CD14-positive monocyte (primary cell): ENCODE results near the gene JARID2. TPM values are rescaled to one million over a fixed set of nuclear protein-coding genes. Genes with fewer than 3 reads are reported as not detected.

ENCODE experiments used
- DNase-seq, 3 donors: peaks; one replicate each; pipeline ENCODE4 v3.0.0-alpha.2; 2011 to 2022
- H2AFZ ChIP-seq: 2 replicates; pipeline ENCODE4 v1.6.0; 2012; ENCODE audit warnings: mild to moderate bottlenecking, low read depth, low read length, inconsistent platforms; ENCODE audit not compliant: insufficient read depth, poor library complexity, severe bottlenecking
- H3K27ac ChIP-seq, 2 donors: 1 replicate in 1 of 2; 2 replicates in 1 of 2; pipeline ENCODE4 v1.5.1; 2012 to 2013; ENCODE audit warnings: low read length in 2 of 2, control low read depth in 1 of 2, inconsistent platforms in 1 of 2, low read depth in 1 of 2, mild to moderate bottlenecking in 1 of 2
- H3K27me3 ChIP-seq, 2 donors: one replicate each; pipeline versions ENCODE4 v1.6.0 to v1.6.1; 2011 to 2013; ENCODE audit warnings: low read length in 2 of 2; ENCODE audit not compliant: control insufficient read depth in 2 of 2, insufficient read depth in 2 of 2
- H3K36me3 ChIP-seq, 2 donors: replicated peaks in 1 of 2; 1 replicate in 1 of 2; 2 replicates in 1 of 2; pipeline versions ENCODE4 v1.5.1 to v1.6.1; 2012 to 2013; ENCODE audit warnings: low read length in 2 of 2, control low read depth in 1 of 2, inconsistent platforms in 1 of 2, mild to moderate bottlenecking in 1 of 2; ENCODE audit not compliant: insufficient read depth in 2 of 2, control insufficient read depth in 1 of 2
- H3K4me1 ChIP-seq, 2 donors: 1 replicate in 1 of 2; 2 replicates in 1 of 2; pipeline versions ENCODE4 v1.5.1 to v1.6.1; 2012 to 2013; ENCODE audit warnings: low read length in 2 of 2, control low read depth in 1 of 2, inconsistent platforms in 1 of 2, mild to moderate bottlenecking in 1 of 2, moderate library complexity in 1 of 2; ENCODE audit not compliant: insufficient read depth in 2 of 2, control insufficient read depth in 1 of 2
- H3K4me2 ChIP-seq: replicated peaks from 2 replicates; pipeline ENCODE3; 2012; ENCODE audit warnings: low read length, moderate library complexity, mild to moderate bottlenecking; ENCODE audit not compliant: poor library complexity, severe bottlenecking; ENCODE audit errors: extremely low read depth
- H3K4me3 ChIP-seq, 3 experiments: fragments of 200-600 bp in 1 of 3; sonication (generic) in 1 of 3; replicated peaks in 1 of 3; 1 replicate in 2 of 3; 2 replicates in 1 of 3; pipeline ENCODE4 v1.5.1; 2011 to 2013; ENCODE audit warnings: low read length in 3 of 3, mild to moderate bottlenecking in 3 of 3, control low read depth in 2 of 3, low read depth in 2 of 3, inconsistent platforms in 1 of 3, moderate library complexity in 1 of 3
- H3K79me2 ChIP-seq: 2 replicates; pipeline ENCODE4 v1.6.0; 2012; ENCODE audit warnings: mild to moderate bottlenecking, control low read depth, inconsistent platforms, low read length, moderate library complexity; ENCODE audit not compliant: insufficient read depth
- H3K9ac ChIP-seq: 2 replicates; pipeline ENCODE4 v1.6.0; 2017; ENCODE audit warnings: low read length, mild to moderate bottlenecking; ENCODE audit not compliant: insufficient read depth, poor library complexity, severe bottlenecking
- H3K9me3 ChIP-seq, 2 donors: replicated peaks in 1 of 2; 1 replicate in 1 of 2; 2 replicates in 1 of 2; pipeline versions ENCODE4 v1.5.1 to v1.6.1; 2012 to 2013; ENCODE audit warnings: low read length in 2 of 2, control low read depth in 1 of 2; ENCODE audit not compliant: control insufficient read depth in 1 of 2, insufficient read depth in 1 of 2
- H4K20me1 ChIP-seq: 2 replicates; pipeline ENCODE4 v1.6.0; 2012; ENCODE audit warnings: mild to moderate bottlenecking, low read length, control low read depth, moderate library complexity; ENCODE audit not compliant: insufficient read depth
- H3K27ac Mint-ChIP-seq, 7 donors: one replicate each; pipeline ENCODE4 v1.8.0; 2020; ENCODE audit warnings: mild to moderate bottlenecking in 7 of 7, mixed read lengths in 7 of 7, moderate library complexity in 6 of 7, inconsistent platforms in 2 of 7
- H3K27me3 Mint-ChIP-seq, 3 donors: one replicate each; pipeline ENCODE4 v1.8.0; 2021 to 2022; ENCODE audit warnings: low read depth in 3 of 3, mild to moderate bottlenecking in 3 of 3, mixed read lengths in 3 of 3, moderate library complexity in 3 of 3, inconsistent platforms in 1 of 3
- H3K36me3 Mint-ChIP-seq, 2 donors: one replicate each; pipeline ENCODE4 v1.8.0; 2020; ENCODE audit warnings: mixed read lengths in 2 of 2, inconsistent platforms in 1 of 2, mild to moderate bottlenecking in 1 of 2
- H3K4me1 Mint-ChIP-seq: one replicate; pipeline ENCODE4 v1.8.0; 2020; ENCODE audit warnings: mild to moderate bottlenecking, mixed read lengths
- H3K4me3 Mint-ChIP-seq, 2 donors: one replicate each; pipeline ENCODE4 v1.8.0; 2020; ENCODE audit warnings: mild to moderate bottlenecking in 2 of 2, mixed read lengths in 2 of 2, moderate library complexity in 1 of 2
- H3K9me3 Mint-ChIP-seq, 7 donors: one replicate each; pipeline ENCODE4 v1.8.0; 2020 to 2022; ENCODE audit warnings: mixed read lengths in 7 of 7, mild to moderate bottlenecking in 6 of 7, moderate library complexity in 6 of 7, inconsistent platforms in 2 of 7
- CTCF ChIP-seq: fragments of 200-600 bp; IDR thresholded peaks from one replicate; pipeline ENCODE4 v1.8.0; 2022; ENCODE audit warnings: antibody characterized with exemption, mild to moderate bottlenecking
- WGBS: methylation state at CpG from one replicate; pipeline ENCODE4 v1.1.5; 2013; ENCODE audit warnings: missing lambda C conversion rate; ENCODE audit not compliant: insufficient coverage; 5-methylcytosine and 5-hydroxymethylcytosine counted together
- intact Hi-C, 2 donors: fragments of 100-400 bp; cut with micrococcal nuclease; formaldehyde crosslinking; loops; one replicate each; pipeline versions ENCODE4 v1.15.0 to v1.15.1; 2023
- polyA plus RNA-seq, 3 donors: library from polyadenylated mRNA; depleted of rRNA in 1 of 3; unstranded in 2 of 3; stranded (reverse) in 1 of 3; fragments of 300-500 nt in 2 of 3; fragments of >200 nt in 1 of 3; fragmentation: Illumina TruSeq in 2 of 3; gene quantifications; 1 replicate in 2 of 3; 2 replicates in 1 of 3; pipeline ENCODE4 v1.2.3, GENCODE V29; 2012 to 2021

The JARID2 gene
- polyA plus RNA-seq, 3 donors = 6.8 to 17.5 (median 12.5) TPM

- DNase-seq = peak in 2 of 3 donors; percentile 14 to 36
- no peaks in the 10 kb centered on the region for H3K79me2 ChIP-seq
- H3K27ac ChIP-seq = no peak overlapping the region
- H3K4me2 ChIP-seq = no peak overlapping the region
- H3K9ac ChIP-seq = no peak overlapping the region
- H3K9me3 ChIP-seq = no peaks in the 10 kb centered on the region
- H2AFZ ChIP-seq = no peak overlapping the region
- Mint-ChIP-seq H3K4me1 (peaks cover 10% of the 10 kb centered on the region), H3K27me3 (peaks cover 0 to 3% (median 2%) of the 10 kb centered on the region in 3 donors), H3K4me3 (no peak overlapping the region), H3K27ac (peak overlapping the region in 2 of 7 donors; percentile 13 to 63), H3K36me3 (no peaks in the 10 kb centered on the region), H3K9me3 (peaks cover 0 to 5% (median 0%) of the 10 kb centered on the region in 7 donors)
- H3K4me1 ChIP-seq = peaks cover 8 to 10% of the 10 kb centered on the region in 2 donors
- intact Hi-C loops = no loop called here
- TF ChIP-seq CTCF = no peak
- H4K20me1 ChIP-seq = no peaks in the 10 kb centered on the region
- 84% methylated on average over 4 of the region's 7 CpGs for WGBS
- H3K27me3 ChIP-seq = no peaks in the 10 kb centered on the region
- H3K36me3 ChIP-seq = no peaks in the 10 kb centered on the region
- H3K4me3 ChIP-seq = no peak overlapping the region
Observed at GRCh38 chr6:15232836-15233510, 12.9 kb upstream of the JARID2 start.

- Mint-ChIP-seq H3K27ac (no peak overlapping the region), H3K4me1 (peaks cover 10% of the 10 kb centered on the region), H3K36me3 (no peaks in the 10 kb centered on the region), H3K4me3 (no peak overlapping the region), H3K9me3 (peaks cover 0 to 5% (median 0%) of the 10 kb centered on the region in 7 donors), H3K27me3 (peaks cover 0 to 5% (median 4%) of the 10 kb centered on the region in 3 donors)
- Histone ChIP-seq H3K4me1 (peaks cover 8 to 10% of the 10 kb centered on the region in 2 donors), H3K79me2 (no peaks in the 10 kb centered on the region), H3K27me3 (no peaks in the 10 kb centered on the region), H3K9ac (no peak overlapping the region), H3K36me3 (no peaks in the 10 kb centered on the region), H3K27ac (no peak overlapping the region), H3K4me3 (no peak overlapping the region), H4K20me1 (no peaks in the 10 kb centered on the region), H3K9me3 (no peaks in the 10 kb centered on the region), H2AFZ (no peak overlapping the region), H3K4me2 (no peak overlapping the region)
- no peak for DNase-seq
- intact Hi-C loops = no loop called here
- WGBS = 93% methylated on average over 2 of the region's 2 CpGs
- no peak for TF ChIP-seq CTCF
Observed at GRCh38 chr6:15234068-15234758, 11.7 kb upstream of the JARID2 start.
